Skeletal muscle tissue (tissue), 4 donors: ENCODE results near the gene RASD1. TPM values are rescaled to one million over a fixed set of nuclear protein-coding genes. Genes with fewer than 3 reads are reported as not detected.

ENCODE experiments used
- H3K27ac ChIP-seq: one replicate; pipeline ENCODE4 v1.7.0; 2013; ENCODE audit warnings: mild to moderate bottlenecking, low read depth, low read length, inconsistent platforms
- H3K27me3 ChIP-seq, 3 donors: one replicate each; pipeline ENCODE4 v1.7.0; 2013; ENCODE audit warnings: low read length in 3 of 3; ENCODE audit not compliant: control insufficient read depth in 3 of 3, insufficient read depth in 3 of 3
- H3K36me3 ChIP-seq, 3 donors: one replicate each; pipeline ENCODE4 v1.7.0; 2013; ENCODE audit warnings: low read length in 3 of 3; ENCODE audit not compliant: control insufficient read depth in 3 of 3, insufficient read depth in 3 of 3
- H3K4me1 ChIP-seq, 3 donors: one replicate each; pipeline ENCODE4 v1.7.0; 2013; ENCODE audit warnings: low read length in 3 of 3, mild to moderate bottlenecking in 3 of 3; ENCODE audit not compliant: control insufficient read depth in 3 of 3, insufficient read depth in 3 of 3
- H3K4me3 ChIP-seq, 3 donors: one replicate each; pipeline ENCODE4 v1.7.0; 2013; ENCODE audit warnings: low read length in 3 of 3
- H3K9ac ChIP-seq, 3 donors: one replicate each; pipeline ENCODE4 v1.7.0; 2013; ENCODE audit warnings: low read length in 3 of 3, mild to moderate bottlenecking in 3 of 3, moderate library complexity in 2 of 3, low read depth in 1 of 3
- H3K9me3 ChIP-seq, 3 donors: one replicate each; pipeline ENCODE4 v1.7.0; 2013; ENCODE audit warnings: low read length in 3 of 3; ENCODE audit not compliant: control insufficient read depth in 3 of 3
- total RNA-seq: library from RNA; depleted of rRNA; stranded (reverse); fragments of >200 nt; gene quantifications from one replicate; pipeline ENCODE4 v1.2.3, GENCODE V29; 2014
- donor health status: Osteomylitis.

RASD1 gene
- total RNA-seq, 1 donor from 2014 or later, result 4.2 TPM

DNA sequence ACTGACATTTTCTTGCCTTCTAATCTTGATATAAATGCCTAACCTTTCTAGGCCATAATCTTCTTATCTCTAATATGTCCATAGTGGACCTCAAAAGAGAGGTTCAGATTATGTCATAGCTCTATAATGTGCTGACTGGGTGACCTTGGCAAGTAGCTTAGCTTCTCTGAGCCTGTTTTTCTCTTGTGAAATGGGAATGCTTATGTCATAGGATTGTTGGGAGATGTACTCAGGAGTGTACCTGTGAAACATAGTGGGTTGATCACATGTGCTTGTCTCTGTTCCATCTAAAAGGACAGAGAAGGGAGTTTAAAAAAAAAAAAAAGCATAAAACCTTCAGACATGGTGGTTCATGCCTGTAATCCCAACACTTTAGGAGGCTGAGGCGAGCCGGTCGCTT, 17.0 kb downstream of the RASD1 start:
- no peak overlapping the region for H3K27ac ChIP-seq
- H3K36me3 ChIP-seq, result peaks cover 3 to 14% (median 6%) of the 10 kb centered on the region in 3 donors
- H3K27me3 ChIP-seq, result no peaks in the 10 kb centered on the region
- no peaks in the 10 kb centered on the region for H3K9me3 ChIP-seq
- H3K4me1 ChIP-seq, result peaks cover 39 to 56% (median 45%) of the 10 kb centered on the region in 3 donors
- peak overlapping the region in 2 of 3 donors; percentile 42 to 62 for H3K9ac ChIP-seq
- no peak overlapping the region for H3K4me3 ChIP-seq

DNA sequence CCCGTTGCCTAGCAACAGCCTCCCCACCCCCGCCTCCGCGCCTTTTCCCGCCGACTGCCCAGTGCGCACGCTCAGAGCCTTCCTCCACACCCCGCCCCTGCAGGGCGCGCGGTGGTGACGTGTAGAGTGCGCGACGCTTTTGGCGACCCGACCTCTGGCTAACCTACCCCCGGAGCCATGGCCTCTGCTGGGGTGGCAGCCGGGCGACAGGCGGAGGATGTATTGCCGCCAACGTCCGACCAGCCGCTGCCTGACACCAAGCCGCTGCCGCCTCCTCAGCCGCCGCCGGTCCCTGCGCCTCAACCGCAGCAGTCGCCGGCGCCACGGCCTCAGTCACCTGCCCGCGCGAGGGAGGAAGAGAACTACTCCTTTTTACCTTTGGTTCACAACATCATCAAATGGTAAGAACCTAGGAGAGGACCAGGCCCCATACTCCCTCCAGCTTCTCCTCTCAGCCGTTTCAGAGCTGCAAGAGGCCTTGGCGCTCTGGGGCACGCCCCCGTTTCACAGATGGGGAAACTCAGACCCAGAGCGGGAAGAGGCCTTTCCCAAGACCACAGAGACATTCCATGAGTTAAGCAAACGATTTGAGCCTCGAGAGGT, 19.2 kb downstream of the RASD1 start, which contains the start of gene MED9:
MED9 (plus strand) TSS at position 136 of the 603 bp plus-strand sequence; CDS start at position 178, 42 bp downstream.
- H3K27me3 ChIP-seq, result no peaks in the 10 kb centered on the region
- no peaks in the 10 kb centered on the region for H3K9me3 ChIP-seq
- H3K9ac ChIP-seq, result peak within 1 kb of the TSS; percentile 95 to 99 (median 98)
- peak within 1 kb of the TSS; percentile 99 for H3K27ac ChIP-seq
- peaks cover 2 to 13% (median 6%) of the 10 kb centered on the region in 3 donors for H3K36me3 ChIP-seq
- peak within 1 kb of the TSS; percentile 96 to 97 (median 97) for H3K4me3 ChIP-seq
- peaks cover 37 to 50% (median 42%) of the 10 kb centered on the region in 3 donors for H3K4me1 ChIP-seq

DNA sequence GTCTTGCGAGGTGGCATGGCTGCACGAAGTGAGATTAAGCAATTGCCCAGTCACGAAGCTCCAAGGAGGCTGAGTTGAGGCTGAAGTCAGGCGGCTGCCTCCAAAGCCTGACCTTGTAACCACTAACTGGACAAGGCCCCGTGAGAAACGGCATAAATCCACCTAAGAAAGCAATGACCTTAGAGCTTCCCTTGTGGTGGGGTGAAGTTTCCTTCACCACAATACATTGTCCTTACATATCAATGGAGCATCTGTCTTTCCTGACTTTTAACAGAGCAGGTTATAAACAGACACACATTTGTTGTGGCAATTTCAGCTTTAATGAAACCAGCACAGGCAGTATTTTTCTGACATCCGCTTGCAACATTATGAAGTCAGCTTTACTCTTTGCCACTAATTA, 21.9 kb downstream of the RASD1 start:
- H3K27me3 ChIP-seq, result peaks cover 6 to 9% (median 6%) of the 10 kb centered on the region in 3 donors

DNA sequence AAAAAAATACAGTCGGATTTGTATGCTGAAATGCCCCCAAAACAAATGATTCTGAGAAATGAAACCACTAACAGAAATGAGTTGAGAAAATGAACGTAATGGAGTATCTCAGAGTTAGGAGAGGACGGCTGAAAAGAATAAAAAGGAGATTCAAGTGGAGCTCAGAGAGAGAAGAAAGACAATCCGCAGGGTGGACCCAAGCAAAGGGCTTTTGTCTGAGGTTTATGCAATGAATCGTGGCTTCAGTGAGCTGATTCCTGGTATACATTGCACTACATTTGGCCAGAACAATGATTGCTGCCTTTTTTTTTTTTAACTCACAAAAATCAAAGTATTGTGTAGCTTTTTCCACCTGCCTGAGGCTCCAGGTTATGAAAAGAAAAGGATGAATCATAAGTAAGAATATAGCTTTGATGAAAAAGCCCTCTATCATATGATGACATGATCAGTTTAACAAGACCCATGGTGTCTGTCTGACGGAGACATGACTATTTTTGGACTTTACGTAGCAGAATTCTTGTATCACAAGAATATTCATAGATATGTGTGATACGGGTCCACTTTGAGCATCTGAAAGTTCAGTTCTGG, 23.8 kb downstream of the RASD1 start:
- peaks cover 0 to 3% (median 0%) of the 10 kb centered on the region in 3 donors for H3K9me3 ChIP-seq
- no peak overlapping the region for H3K27ac ChIP-seq
- peaks cover 6 to 9% (median 9%) of the 10 kb centered on the region in 3 donors for H3K27me3 ChIP-seq
- no peak overlapping the region for H3K4me3 ChIP-seq
- H3K4me1 ChIP-seq, result peaks cover 3 to 6% (median 3%) of the 10 kb centered on the region in 3 donors
- no peak overlapping the region for H3K9ac ChIP-seq
- H3K36me3 ChIP-seq, result peaks cover 0 to 2% (median 0%) of the 10 kb centered on the region in 3 donors

More for the DNA sequence above, 21.9 kb downstream of the RASD1 start:
- H3K27ac ChIP-seq, result no peak overlapping the region
- H3K9ac ChIP-seq, result no peak overlapping the region
- no peak overlapping the region for H3K4me3 ChIP-seq
- H3K36me3 ChIP-seq, result peaks cover 0 to 2% (median 0%) of the 10 kb centered on the region in 3 donors
- no peaks in the 10 kb centered on the region for H3K9me3 ChIP-seq
- peaks cover 16 to 25% (median 21%) of the 10 kb centered on the region in 3 donors for H3K4me1 ChIP-seq

DNA sequence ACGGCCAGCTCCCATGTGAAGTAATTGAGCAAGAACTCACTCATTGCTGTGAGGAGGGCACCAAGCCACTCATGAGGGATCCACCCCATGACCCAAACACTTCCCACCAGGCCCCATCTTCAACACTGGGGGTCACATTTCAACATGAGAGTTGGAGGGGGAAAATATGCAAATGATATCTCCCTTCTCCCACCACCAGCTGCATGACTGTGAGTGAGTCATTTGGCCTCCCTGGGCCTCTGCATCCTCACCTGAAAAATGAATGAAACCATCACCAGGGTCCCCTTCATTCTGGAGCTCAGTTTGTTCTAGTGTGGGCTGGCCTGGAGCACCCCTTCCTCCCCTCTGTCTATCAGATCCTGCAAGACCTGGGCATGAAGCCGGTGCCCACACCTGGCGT, 26.2 kb downstream of the RASD1 start:
- no peak overlapping the region for H3K4me3 ChIP-seq
- no peak overlapping the region for H3K9ac ChIP-seq
- H3K27ac ChIP-seq, result no peak overlapping the region
- H3K36me3 ChIP-seq, result no peaks in the 10 kb centered on the region
- peaks cover 0 to 3% (median 0%) of the 10 kb centered on the region in 3 donors for H3K4me1 ChIP-seq
- H3K27me3 ChIP-seq, result peaks cover 6 to 9% (median 9%) of the 10 kb centered on the region in 3 donors
- peaks cover 0 to 3% (median 0%) of the 10 kb centered on the region in 3 donors for H3K9me3 ChIP-seq

DNA sequence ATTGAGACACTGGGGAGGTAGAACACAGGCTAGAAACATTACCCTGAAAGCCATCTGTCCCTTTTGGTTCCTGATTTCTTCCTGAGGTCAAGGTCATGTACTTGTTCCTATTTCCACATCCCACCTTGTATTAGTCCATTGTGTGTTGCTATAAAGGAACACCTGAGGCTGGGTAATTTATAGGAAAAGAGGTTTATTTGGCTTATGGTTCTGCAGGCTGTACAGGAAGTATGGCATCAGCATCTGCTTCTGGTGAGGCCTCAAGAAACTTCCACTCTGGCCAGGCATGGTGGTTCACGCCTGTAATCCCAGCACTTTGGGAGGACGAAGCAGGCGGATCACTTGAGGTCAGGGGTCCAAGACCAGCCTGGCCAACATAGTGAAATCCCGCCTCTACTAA, 26.8 kb downstream of the RASD1 start:
- peaks cover 6 to 9% (median 9%) of the 10 kb centered on the region in 3 donors for H3K27me3 ChIP-seq
- H3K4me3 ChIP-seq, result no peak overlapping the region

DNA sequence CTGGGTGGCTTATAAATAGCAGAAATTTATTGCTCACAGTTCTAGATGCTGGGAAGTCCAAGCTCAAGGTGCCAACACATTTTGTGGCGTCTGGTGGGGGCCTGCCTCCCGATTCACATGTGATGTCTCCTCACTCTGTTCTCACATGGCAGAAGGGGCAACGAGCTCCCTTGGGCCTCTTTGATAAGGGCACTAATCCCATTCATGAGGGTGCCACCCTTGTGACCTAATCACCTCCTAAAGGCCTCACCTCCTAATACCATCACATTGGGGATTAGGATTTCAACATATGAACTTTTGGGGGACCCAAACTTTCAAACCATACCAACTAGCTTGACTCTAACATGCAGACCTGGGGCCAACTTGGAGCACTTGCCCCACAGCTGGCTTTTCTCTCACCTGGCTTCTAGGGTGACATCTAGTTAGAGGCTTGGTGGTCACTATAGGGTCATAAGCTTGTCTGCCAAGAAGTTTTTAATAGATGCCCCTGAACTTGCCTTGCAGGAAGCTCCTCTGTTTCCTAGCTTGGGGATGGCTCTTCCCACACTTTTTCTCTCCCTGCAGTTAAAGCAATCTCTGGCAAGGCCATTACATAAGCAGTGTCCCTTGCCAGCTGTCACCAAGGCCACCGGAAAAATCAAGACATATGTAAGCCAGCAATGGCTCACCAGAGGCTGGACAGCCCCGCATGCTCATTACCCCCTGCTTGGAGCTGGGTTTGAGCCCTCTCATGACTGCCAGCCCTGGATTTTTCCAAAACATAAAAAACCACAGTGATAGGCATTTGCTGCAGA, 27.8 kb downstream of the RASD1 start:
- Histone ChIP-seq H3K36me3 (no peaks in the 10 kb centered on the region), H3K27me3 (peaks cover 9 to 10% (median 9%) of the 10 kb centered on the region in 3 donors), H3K27ac (no peak overlapping the region), H3K9me3 (peaks cover 0 to 3% (median 0%) of the 10 kb centered on the region in 3 donors), H3K9ac (peak overlapping the region in 1 of 3 donors; percentile 8), H3K4me1 (peaks cover 0 to 3% (median 0%) of the 10 kb centered on the region in 3 donors), H3K4me3 (no peak overlapping the region)

More for the DNA sequence above, 26.8 kb downstream of the RASD1 start:
- Histone ChIP-seq H3K4me1 (peaks cover 0 to 3% (median 0%) of the 10 kb centered on the region in 3 donors), H3K27ac (no peak overlapping the region), H3K9ac (no peak overlapping the region), H3K9me3 (peaks cover 0 to 3% (median 0%) of the 10 kb centered on the region in 3 donors), H3K36me3 (no peaks in the 10 kb centered on the region)

DNA sequence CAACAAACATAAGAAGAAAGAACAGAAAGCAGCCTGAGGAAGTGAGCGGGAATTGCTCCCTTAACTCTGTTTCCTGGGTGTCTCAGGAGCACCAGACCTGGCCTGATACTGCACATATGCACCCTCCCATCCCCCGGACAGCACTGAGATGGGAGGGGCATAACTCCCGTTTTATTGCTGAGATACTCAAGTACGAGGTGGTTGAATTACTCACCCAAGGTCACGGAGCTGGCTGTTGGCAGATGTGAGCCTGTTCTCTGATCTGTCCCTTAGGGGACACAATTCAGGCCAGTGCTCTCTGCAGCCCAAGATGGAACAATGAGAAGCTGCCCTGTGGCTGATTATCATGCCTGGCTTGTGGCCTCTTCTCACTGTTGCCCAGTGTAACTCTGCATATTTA, 28.5 kb downstream of the RASD1 start:
- Histone ChIP-seq H3K27me3 (peaks cover 9 to 10% (median 9%) of the 10 kb centered on the region in 3 donors), H3K27ac (no peak overlapping the region), H3K36me3 (no peaks in the 10 kb centered on the region), H3K9ac (no peak overlapping the region), H3K4me1 (peaks cover 0 to 3% (median 0%) of the 10 kb centered on the region in 3 donors), H3K4me3 (no peak overlapping the region), H3K9me3 (peaks cover 0 to 3% (median 0%) of the 10 kb centered on the region in 3 donors)

DNA sequence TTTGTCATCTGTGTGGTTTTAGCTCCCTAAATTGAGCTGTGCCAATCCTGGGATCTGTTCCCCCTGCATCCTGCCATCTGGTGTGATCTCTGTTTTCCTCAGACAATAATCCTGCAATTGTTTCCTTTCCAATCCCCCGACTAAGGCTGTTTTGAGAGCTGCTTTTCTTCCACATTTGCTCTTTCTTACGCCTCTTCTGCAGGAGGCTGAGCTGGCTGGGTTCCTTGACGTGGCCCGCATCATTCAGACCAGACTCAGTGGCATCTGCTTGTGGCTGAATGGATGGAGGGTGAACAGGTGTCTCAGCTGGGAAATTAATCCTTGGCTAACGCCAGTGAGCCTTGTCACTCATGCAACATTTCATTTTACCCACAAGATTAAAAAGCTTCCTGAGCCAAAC, 29.2 kb downstream of the RASD1 start:
- Histone ChIP-seq H3K4me3 (no peak overlapping the region), H3K36me3 (no peaks in the 10 kb centered on the region), H3K27ac (no peak overlapping the region), H3K4me1 (peaks cover 0 to 3% (median 0%) of the 10 kb centered on the region in 3 donors), H3K27me3 (peaks cover 9 to 10% (median 9%) of the 10 kb centered on the region in 3 donors), H3K9ac (no peak overlapping the region), H3K9me3 (peaks cover 0 to 3% (median 0%) of the 10 kb centered on the region in 3 donors)
